OCI-LY1 (cell line): Measurements from ENCODE around the gene ATP8A2.

Source experiments
- H2AFZ ChIP-seq: fragments of 200-600 bp; sonication (generic), shearing (Covaris generic); 2 replicates; pipeline ENCODE4 v1.6.0; 2014; ENCODE audit warnings: antibody characterized with exemption, mild to moderate bottlenecking, low read length
- H3F3A ChIP-seq: fragments of 200-600 bp; sonication (generic), shearing (Covaris generic); 2 replicates; pipeline ENCODE4 v1.6.0; 2014; ENCODE audit warnings: mild to moderate bottlenecking, antibody characterized with exemption, low read length, moderate library complexity; ENCODE audit not compliant: insufficient read depth
- H3K27ac ChIP-seq: fragments of 200-600 bp; sonication (generic); 2 replicates; pipeline ENCODE4 v1.5.1; 2014; ENCODE audit warnings: low read length, mixed run types, mild to moderate bottlenecking, low read depth; ENCODE audit not compliant: poor library complexity, severe bottlenecking
- H3K27me3 ChIP-seq: fragments of 200-600 bp; sonication (generic); 2 replicates; pipeline ENCODE4 v1.6.0; 2014; ENCODE audit warnings: antibody characterized with exemption, mild to moderate bottlenecking, low read length, moderate library complexity; ENCODE audit not compliant: insufficient read depth
- H3K36me3 ChIP-seq: fragments of 200-600 bp; sonication (generic); 2 replicates; pipeline ENCODE4 v1.6.1; 2014; ENCODE audit warnings: mild to moderate bottlenecking, antibody characterized with exemption, low read length, moderate library complexity, mixed read lengths; ENCODE audit not compliant: insufficient read depth
- H3K4me1 ChIP-seq: fragments of 200-600 bp; sonication (generic); 2 replicates; pipeline ENCODE4 v1.5.1; 2014; ENCODE audit warnings: mild to moderate bottlenecking, low read length, moderate library complexity; ENCODE audit not compliant: insufficient read depth, severe bottlenecking
- H3K4me2 ChIP-seq: fragments of 200-600 bp; sonication (generic), shearing (Covaris generic); 2 replicates; pipeline ENCODE4 v1.6.1; 2014; ENCODE audit warnings: low read length
- H3K4me3 ChIP-seq: fragments of 200-600 bp; sonication (generic); 2 replicates; pipeline ENCODE4 v1.5.1; 2014; ENCODE audit warnings: low read length, low read depth, mild to moderate bottlenecking, mixed read lengths; ENCODE audit not compliant: poor library complexity, severe bottlenecking
- H3K79me2 ChIP-seq: fragments of 200-600 bp; shearing (Covaris generic); 2 replicates; pipeline ENCODE4 v1.6.1; 2016; ENCODE audit warnings: mixed run types, low read length, mixed read lengths; ENCODE audit not compliant: insufficient read depth
- H3K9ac ChIP-seq: fragments of 200-600 bp; sonication (generic), shearing (Covaris generic); 2 replicates; pipeline ENCODE4 v1.6.1; 2014; ENCODE audit warnings: mild to moderate bottlenecking, low read length, mixed read lengths
- H3K9me2 ChIP-seq: fragments of 200-600 bp; sonication (generic), shearing (Covaris generic); 2 replicates; pipeline ENCODE4 v1.6.1; 2014; ENCODE audit warnings: low read depth, mild to moderate bottlenecking, low read length, mixed read lengths
- H3K9me3 ChIP-seq: fragments of 200-600 bp; shearing (Covaris generic); 2 replicates; pipeline ENCODE4 v1.6.1; 2014; ENCODE audit warnings: low read length, mixed read lengths
- H4K20me1 ChIP-seq: fragments of 200-600 bp; sonication (generic), shearing (Covaris generic); 2 replicates; pipeline ENCODE4 v1.6.0; 2016; ENCODE audit warnings: mild to moderate bottlenecking, low read length; ENCODE audit not compliant: insufficient read depth
- CTCF ChIP-seq: fragments of 200-600 bp; sonication (generic), shearing (Covaris generic); IDR thresholded peaks from 2 replicates; pipeline ENCODE4 v1.5.1; 2017; ENCODE audit warnings: mild to moderate bottlenecking, antibody characterized with exemption, low read length, moderate library complexity, mixed read lengths
- EZH2 ChIP-seq: fragments of 200-600 bp; sonication (generic), shearing (Covaris generic); IDR thresholded peaks from 2 replicates; pipeline ENCODE4 v1.8.0; 2017; ENCODE audit warnings: borderline replicate concordance, mixed run types, mild to moderate bottlenecking, antibody characterized with exemption, low read length, moderate library complexity, mixed read lengths

ATP8A2 gene

GRCh38 chr13:25910243-25910642, 538.5 kb downstream of the ATP8A2 start:
- Histone ChIP-seq H3K4me2 (no peak overlapping the region), H3K9ac (no peak overlapping the region), H3K4me1 (no peaks in the 10 kb centered on the region), H3K36me3 (no peaks in the 10 kb centered on the region), H3K79me2 (no peaks in the 10 kb centered on the region), H3K27ac (no peak overlapping the region), H3K4me3 (no peak overlapping the region), H3F3A (no peaks in the 10 kb centered on the region), H3K9me3 (no peaks in the 10 kb centered on the region), H3K9me2 (no peaks in the 10 kb centered on the region), H3K27me3 (no peaks in the 10 kb centered on the region), H2AFZ (no peak overlapping the region), H4K20me1 (no peaks in the 10 kb centered on the region)
- no peak for TF ChIP-seq CTCF
- no peak for TF ChIP-seq EZH2

GRCh38 chr13:25910991-25911419, 539.2 kb downstream of the ATP8A2 start:
- Histone ChIP-seq H3K36me3 (no peaks in the 10 kb centered on the region), H3F3A (no peaks in the 10 kb centered on the region), H3K4me1 (no peaks in the 10 kb centered on the region), H3K4me2 (no peak overlapping the region), H3K4me3 (no peak overlapping the region), H3K27ac (no peak overlapping the region), H2AFZ (no peak overlapping the region), H3K9ac (no peak overlapping the region), H3K79me2 (no peaks in the 10 kb centered on the region), H3K9me3 (no peaks in the 10 kb centered on the region), H4K20me1 (no peaks in the 10 kb centered on the region), H3K9me2 (no peaks in the 10 kb centered on the region), H3K27me3 (no peaks in the 10 kb centered on the region)
- TF ChIP-seq CTCF (no peak), EZH2 (no peak)

- Histone ChIP-seq H2AFZ (no peak overlapping the region), H3K4me3 (no peak overlapping the region), H4K20me1 (no peaks in the 10 kb centered on the region), H3K4me1 (no peaks in the 10 kb centered on the region), H3K27ac (no peak overlapping the region), H3K27me3 (no peaks in the 10 kb centered on the region), H3K9ac (no peak overlapping the region), H3K4me2 (no peak overlapping the region), H3K36me3 (no peaks in the 10 kb centered on the region), H3K79me2 (no peaks in the 10 kb centered on the region), H3K9me3 (no peaks in the 10 kb centered on the region), H3F3A (no peaks in the 10 kb centered on the region), H3K9me2 (no peaks in the 10 kb centered on the region)
- TF ChIP-seq CTCF (no peak), EZH2 (no peak)
Measured at GRCh38 chr13:25912961-25913360, 541.2 kb downstream of the ATP8A2 start.
